Mammary epithelial cell (primary cell): Measurements from ENCODE around the gene RGS10.

Source experiments
- EZH2 ChIP-seq: IDR thresholded peaks from 2 replicates; pipeline ENCODE4 v1.6.1; 2012; ENCODE audit warnings: low read length, inconsistent platforms, borderline replicate concordance
- TF ChIP-seq, protein P1 (sequence below), 2 donors: IDR thresholded peaks in 1 of 2; conservative IDR thresholded peaks in 1 of 2; 2 replicates each; pipeline ENCODE4 v1.5.1; 2011 to 2012; ENCODE audit warnings: inconsistent platforms in 2 of 2, low read length in 2 of 2, mild to moderate bottlenecking in 2 of 2, control low read depth in 1 of 2, low read depth in 1 of 2; ENCODE audit not compliant: insufficient read depth in 1 of 2; ENCODE audit errors: extremely low read depth in 1 of 2

DNA sequence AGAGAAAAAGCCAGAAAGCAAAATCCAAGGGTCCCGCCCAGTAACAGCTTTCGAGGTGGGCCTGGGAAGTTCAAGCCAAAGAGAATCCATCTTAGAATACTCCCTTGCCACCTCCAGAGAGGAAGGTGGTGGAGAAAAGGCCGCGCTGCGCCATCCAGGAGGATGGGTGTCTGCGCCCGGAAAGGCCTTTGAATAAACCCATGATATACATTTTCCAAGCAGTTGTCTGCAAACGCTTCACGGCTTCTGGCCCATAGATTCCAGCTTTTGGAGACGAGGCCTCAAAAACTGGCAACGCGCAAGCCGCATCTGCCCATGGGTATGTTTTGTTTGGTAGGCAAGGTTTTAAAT, 17.8 kb downstream of the RGS10 start:
- TF ChIP-seq, protein P1, sequence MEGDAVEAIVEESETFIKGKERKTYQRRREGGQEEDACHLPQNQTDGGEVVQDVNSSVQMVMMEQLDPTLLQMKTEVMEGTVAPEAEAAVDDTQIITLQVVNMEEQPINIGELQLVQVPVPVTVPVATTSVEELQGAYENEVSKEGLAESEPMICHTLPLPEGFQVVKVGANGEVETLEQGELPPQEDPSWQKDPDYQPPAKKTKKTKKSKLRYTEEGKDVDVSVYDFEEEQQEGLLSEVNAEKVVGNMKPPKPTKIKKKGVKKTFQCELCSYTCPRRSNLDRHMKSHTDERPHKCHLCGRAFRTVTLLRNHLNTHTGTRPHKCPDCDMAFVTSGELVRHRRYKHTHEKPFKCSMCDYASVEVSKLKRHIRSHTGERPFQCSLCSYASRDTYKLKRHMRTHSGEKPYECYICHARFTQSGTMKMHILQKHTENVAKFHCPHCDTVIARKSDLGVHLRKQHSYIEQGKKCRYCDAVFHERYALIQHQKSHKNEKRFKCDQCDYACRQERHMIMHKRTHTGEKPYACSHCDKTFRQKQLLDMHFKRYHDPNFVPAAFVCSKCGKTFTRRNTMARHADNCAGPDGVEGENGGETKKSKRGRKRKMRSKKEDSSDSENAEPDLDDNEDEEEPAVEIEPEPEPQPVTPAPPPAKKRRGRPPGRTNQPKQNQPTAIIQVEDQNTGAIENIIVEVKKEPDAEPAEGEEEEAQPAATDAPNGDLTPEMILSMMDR (conservative IDR thresholded peaks at IDR 0.05 in 1 of 2, IDR thresholded peaks at IDR 0.05 in 1 of 2; ENCODE audit: extremely low read depth in 1 of 2, insufficient read depth in 1 of 2, low read depth in 1 of 2, low read length in 2 of 2): no peak
- no peak for TF ChIP-seq EZH2
